ENCODE data around the gene C11orf98.
A peak's percentile ranks its signal among the peaks of the same experiment; 100 is the strongest.
"Not testable (repeated sequence)": the region's sequence is repeated elsewhere in the genome, so short reads cannot be mapped to it uniquely, and the experiment has no call there.

The C11orf98 gene

GRCh38 chr11:62664405-62665074, 470 bp downstream of the C11orf98 start:
- peak; percentile 45 for DNase-seq
- no peaks in the 10 kb centered on the region for H3K27me3 ChIP-seq
- no peaks in the 10 kb centered on the region for H3K4me1 ChIP-seq
- peaks cover 27% of the 10 kb centered on the region for H3K36me3 ChIP-seq
- no peak for TF ChIP-seq CTCF (IDR thresholded peaks at IDR 0.05; ENCODE audit: low read depth, low read length)
- no peaks in the 10 kb centered on the region for H3K9me3 ChIP-seq
- H3K4me3 ChIP-seq (ENCODE audit: low read depth, low read length) = peak overlapping the region; percentile 93

- Histone ChIP-seq H3K4me3 (ENCODE audit: low read depth, low read length) (no peak overlapping the region), H3K36me3 (no peaks in the 10 kb centered on the region), H3K4me1 (no peaks in the 10 kb centered on the region), H3K27me3 (no peaks in the 10 kb centered on the region), H3K9me3 (no peaks in the 10 kb centered on the region)
- no peak for TF ChIP-seq CTCF (IDR thresholded peaks at IDR 0.05; ENCODE audit: low read depth, low read length)
- no peak for DNase-seq
These were observed 8.1 kb downstream of the C11orf98 start for GRCh38 chr11:62656796-62657429.

GRCh38 chr11:62654297-62654696, 10.7 kb downstream of the C11orf98 start:
- H3K9me3 ChIP-seq = no peaks in the 10 kb centered on the region
- no peaks in the 10 kb centered on the region for H3K4me1 ChIP-seq
- H3K36me3 ChIP-seq = peaks cover 4% of the 10 kb centered on the region; the same call in 1 of the 2 replicates
- no peaks in the 10 kb centered on the region for H3K27me3 ChIP-seq
- H3K4me3 ChIP-seq (ENCODE audit: low read depth, low read length) = no peak overlapping the region
- no peak for DNase-seq
- TF ChIP-seq CTCF (IDR thresholded peaks at IDR 0.05; ENCODE audit: low read depth, low read length) = no peak

GRCh38 chr11:62652161-62653006, 12.6 kb downstream of the C11orf98 start:
- H3K4me1 ChIP-seq = no peaks in the 10 kb centered on the region
- H3K36me3 ChIP-seq = peaks cover 5% of the 10 kb centered on the region; the same call in 1 of the 2 replicates
- no peaks in the 10 kb centered on the region for H3K27me3 ChIP-seq
- peak overlapping the region; percentile 86 for H3K4me3 ChIP-seq (ENCODE audit: low read depth, low read length)
- DNase-seq = no peak
- TF ChIP-seq CTCF (IDR thresholded peaks at IDR 0.05; ENCODE audit: low read depth, low read length) = no peak
- no peaks in the 10 kb centered on the region for H3K9me3 ChIP-seq

GRCh38 chr11:62650283-62650682, 14.7 kb downstream of the C11orf98 start:
- H3K4me3 ChIP-seq (ENCODE audit: low read depth, low read length); H3K9me3 ChIP-seq; H3K4me1 ChIP-seq; DNase-seq; H3K27me3 ChIP-seq; H3K36me3 ChIP-seq: not testable (repeated sequence)

- H3K4me3 ChIP-seq (ENCODE audit: low read depth, low read length) = no peak overlapping the region
- no peak for DNase-seq
- no peak for TF ChIP-seq CTCF (IDR thresholded peaks at IDR 0.05; ENCODE audit: low read depth, low read length)
- no peaks in the 10 kb centered on the region for H3K27me3 ChIP-seq
- H3K4me1 ChIP-seq = no peaks in the 10 kb centered on the region
- peaks cover 8% of the 10 kb centered on the region for H3K36me3 ChIP-seq
- no peaks in the 10 kb centered on the region for H3K9me3 ChIP-seq
These were observed 15.5 kb downstream of the C11orf98 start for GRCh38 chr11:62649486-62649885.

All from BE2C (cell line).